Prostate gland (tissue), 2 donors: Measurements from ENCODE around the gene GRIP2. TPM values are rescaled to one million over a fixed set of nuclear protein-coding genes. Genes with fewer than 3 reads are reported as not detected.

ENCODE experiments used
- DNase-seq: peaks from one replicate; pipeline ENCODE4 v3.0.0-alpha.2; 2019; ENCODE audit warnings: low spot score
- H3K27ac ChIP-seq, 2 donors: fragments of 200-600 bp; sonication (generic); 2 replicates each; pipeline ENCODE4 v1.5.1; 2017 to 2019
- H3K27me3 ChIP-seq: fragments of 200-600 bp; sonication (generic); replicated peaks from 2 replicates; pipeline ENCODE4 v1.5.1; 2019; ENCODE audit not compliant: insufficient read depth
- H3K36me3 ChIP-seq, 2 donors: fragments of 200-600 bp; sonication (generic); 1 replicate in 1 of 2; 2 replicates in 1 of 2; pipeline versions ENCODE4 v1.5.1 to v1.8.1; 2017 to 2019
- H3K4me1 ChIP-seq: fragments of 200-600 bp; sonication (generic); replicated peaks from 2 replicates; pipeline ENCODE4 v1.5.1; 2019
- H3K4me3 ChIP-seq, 2 donors: fragments of 200-600 bp; sonication (generic); 2 replicates each; pipeline ENCODE4 v1.5.1; 2017 to 2019
- H3K9me3 ChIP-seq: fragments of 200-600 bp; sonication (generic); 2 replicates; pipeline ENCODE4 v1.5.1; 2017
- CTCF ChIP-seq, 4 experiments: fragments of 200-600 bp in 2 of 4; fragments of 450-650 bp in 2 of 4; sonication (generic) in 2 of 4; IDR thresholded peaks; 1 replicate in 3 of 4; 2 replicates in 1 of 4; pipeline ENCODE4 v1.5.1; 2016 to 2019; ENCODE audit warnings: antibody characterized with exemption in 4 of 4, mild to moderate bottlenecking in 2 of 4, moderate library complexity in 2 of 4
- POLR2A ChIP-seq: fragments of 450-650 bp; IDR thresholded peaks from one replicate; pipeline ENCODE4 v1.6.1; 2016; ENCODE audit warnings: antibody characterized with exemption, mild to moderate bottlenecking
- POLR2AphosphoS5 ChIP-seq: sonication (generic); formaldehyde crosslinking; IDR thresholded peaks from one replicate; pipeline ENCODE4 v1.6.1; 2017; ENCODE audit warnings: antibody characterized with exemption
- WGBS: methylation state at CpG from one replicate; pipeline ENCODE4 v1.1.5; 2018; 5-methylcytosine and 5-hydroxymethylcytosine counted together
- intact Hi-C: fragments of 100-400 bp; cut with DNase I; formaldehyde crosslinking; loops from one replicate; pipeline ENCODE4 v1.14.2; 2022
- total RNA-seq, 2 donors: library from RNA; depleted of rRNA; stranded (reverse); fragments of >200 nt; gene quantifications; one replicate each; pipeline ENCODE4 v1.1.0, GENCODE V29; 2016

GRIP2 gene
- total RNA-seq, 2 donors from 2014 or later: 0.27 to 0.62 TPM

GRCh38 chr3:14568269-14568668 is 28.1 kb upstream of the GRIP2 start:
- H3K9me3 ChIP-seq: no peaks in the 10 kb centered on the region
- no peak for DNase-seq
- intact Hi-C loops: no loop called here
- TF ChIP-seq CTCF (IDR thresholded peaks at IDR 0.05) (no peak), POLR2A (no peak), POLR2AphosphoS5 (no peak)
- H3K27me3 ChIP-seq: no peaks in the 10 kb centered on the region
- WGBS: 96% methylated on average over 7 of the region's 7 CpGs
- no peak overlapping the region for H3K27ac ChIP-seq
- H3K4me3 ChIP-seq: no peak overlapping the region
- no peaks in the 10 kb centered on the region for H3K36me3 ChIP-seq
- H3K4me1 ChIP-seq: no peaks in the 10 kb centered on the region

GRCh38 chr3:14566812-14567211 is 26.7 kb upstream of the GRIP2 start:
- no peak overlapping the region for H3K27ac ChIP-seq
- no peak for DNase-seq
- H3K27me3 ChIP-seq: no peaks in the 10 kb centered on the region
- 69% methylated on average over 2 of the region's 2 CpGs for WGBS
- no peaks in the 10 kb centered on the region for H3K4me1 ChIP-seq
- no peaks in the 10 kb centered on the region for H3K9me3 ChIP-seq
- no peaks in the 10 kb centered on the region for H3K36me3 ChIP-seq
- TF ChIP-seq POLR2AphosphoS5 (no peak), POLR2A (no peak), CTCF (IDR thresholded peaks at IDR 0.05) (no peak)
- H3K4me3 ChIP-seq: no peak overlapping the region
- intact Hi-C loops: no loop called here

GRCh38 chr3:14565868-14566588 is 25.9 kb upstream of the GRIP2 start:
- no peak for DNase-seq
- Histone ChIP-seq H3K27ac (no peak overlapping the region), H3K9me3 (no peaks in the 10 kb centered on the region), H3K4me1 (no peaks in the 10 kb centered on the region), H3K36me3 (no peaks in the 10 kb centered on the region), H3K27me3 (no peaks in the 10 kb centered on the region), H3K4me3 (no peak overlapping the region)
- TF ChIP-seq POLR2A (no peak), CTCF (IDR thresholded peaks at IDR 0.05) (no peak), POLR2AphosphoS5 (no peak)
- intact Hi-C loops: no loop called here
- 79% methylated on average over 10 of the region's 10 CpGs for WGBS

GRCh38 chr3:14564741-14565140 is 24.6 kb upstream of the GRIP2 start:
- Histone ChIP-seq H3K9me3 (no peaks in the 10 kb centered on the region), H3K36me3 (no peaks in the 10 kb centered on the region), H3K4me3 (no peak overlapping the region), H3K4me1 (no peaks in the 10 kb centered on the region), H3K27ac (no peak overlapping the region), H3K27me3 (no peaks in the 10 kb centered on the region)
- WGBS: 89% methylated on average over 10 of the region's 10 CpGs
- no peak for TF ChIP-seq POLR2AphosphoS5
- intact Hi-C loops: no loop called here
- DNase-seq: no peak

- Histone ChIP-seq H3K27me3 (no peaks in the 10 kb centered on the region), H3K9me3 (no peaks in the 10 kb centered on the region), H3K36me3 (no peaks in the 10 kb centered on the region), H3K27ac (no peak overlapping the region), H3K4me1 (no peaks in the 10 kb centered on the region), H3K4me3 (no peak overlapping the region)
- TF ChIP-seq CTCF (IDR thresholded peaks at IDR 0.05) (no peak), POLR2AphosphoS5 (no peak), POLR2A (no peak)
- no peak for DNase-seq
- intact Hi-C loops: no loop called here
- 66% methylated on average over 16 of the region's 16 CpGs for WGBS
These were observed 23.9 kb upstream of the GRIP2 start for GRCh38 chr3:14563946-14564539.
